ENCODE results near the gene PTX4. TPM values are rescaled to one million over a fixed set of nuclear protein-coding genes. Genes with fewer than 3 reads are reported as not detected.
A peak's percentile ranks its signal among the peaks of the same experiment; 100 is the strongest.

PTX4 gene
- total and polyA plus RNA-seq, 4 donors: 0.08 to 0.61 TPM; not detected in 2

DNA sequence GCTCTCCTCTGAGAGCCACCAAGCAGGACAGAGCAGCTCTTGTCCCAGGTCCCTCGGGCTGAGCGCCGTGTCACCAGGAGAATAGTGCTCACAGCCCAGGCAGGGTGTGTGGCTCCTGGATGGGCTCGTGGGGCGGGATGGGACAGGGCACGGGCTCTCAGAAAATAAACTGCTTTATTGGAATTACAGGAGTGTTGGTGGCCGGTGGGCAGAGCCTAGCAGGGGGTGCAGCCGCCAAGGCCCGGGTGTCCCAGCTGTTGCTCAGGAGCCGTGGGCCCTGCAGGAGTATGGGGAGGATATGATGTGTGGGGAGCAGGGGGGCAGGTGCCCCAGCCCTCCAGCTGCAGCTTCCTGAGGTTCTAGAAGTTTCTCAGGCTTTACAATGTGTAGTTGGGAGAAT, 21.5 kb upstream of the PTX4 start:
- no peaks in the 10 kb centered on the region for H3K27me3 ChIP-seq (ENCODE audit: control insufficient read depth in 4 of 4, insufficient read depth in 4 of 4, low read length in 3 of 4)
- H3K4me3 ChIP-seq (ENCODE audit: low read depth in 1 of 3, low read length in 3 of 3): no peak overlapping the region
- TF ChIP-seq FOXA1 (IDR thresholded peaks at IDR 0.05): no peak
- TF ChIP-seq GABPA (IDR thresholded peaks at IDR 0.05 in 1 of 2, conservative IDR thresholded peaks at IDR 0.05 in 1 of 2): no peak
- TF ChIP-seq, protein P1, sequence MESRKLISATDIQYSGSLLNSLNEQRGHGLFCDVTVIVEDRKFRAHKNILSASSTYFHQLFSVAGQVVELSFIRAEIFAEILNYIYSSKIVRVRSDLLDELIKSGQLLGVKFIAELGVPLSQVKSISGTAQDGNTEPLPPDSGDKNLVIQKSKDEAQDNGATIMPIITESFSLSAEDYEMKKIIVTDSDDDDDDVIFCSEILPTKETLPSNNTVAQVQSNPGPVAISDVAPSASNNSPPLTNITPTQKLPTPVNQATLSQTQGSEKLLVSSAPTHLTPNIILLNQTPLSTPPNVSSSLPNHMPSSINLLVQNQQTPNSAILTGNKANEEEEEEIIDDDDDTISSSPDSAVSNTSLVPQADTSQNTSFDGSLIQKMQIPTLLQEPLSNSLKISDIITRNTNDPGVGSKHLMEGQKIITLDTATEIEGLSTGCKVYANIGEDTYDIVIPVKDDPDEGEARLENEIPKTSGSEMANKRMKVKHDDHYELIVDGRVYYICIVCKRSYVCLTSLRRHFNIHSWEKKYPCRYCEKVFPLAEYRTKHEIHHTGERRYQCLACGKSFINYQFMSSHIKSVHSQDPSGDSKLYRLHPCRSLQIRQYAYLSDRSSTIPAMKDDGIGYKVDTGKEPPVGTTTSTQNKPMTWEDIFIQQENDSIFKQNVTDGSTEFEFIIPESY (IDR thresholded peaks at IDR 0.05): no peak
- no peak for TF ChIP-seq NR2F2 (IDR thresholded peaks at IDR 0.05)
- TF ChIP-seq YY1 (IDR thresholded peaks at IDR 0.05): no peak
- TF ChIP-seq RAD21 (IDR thresholded peaks at IDR 0.05): no peak
- no peak for TF ChIP-seq TAF1 (conservative IDR thresholded peaks at IDR 0.05)
- no peak for TF ChIP-seq ATF3 (IDR thresholded peaks at IDR 0.05)
- TF ChIP-seq, protein P2, sequence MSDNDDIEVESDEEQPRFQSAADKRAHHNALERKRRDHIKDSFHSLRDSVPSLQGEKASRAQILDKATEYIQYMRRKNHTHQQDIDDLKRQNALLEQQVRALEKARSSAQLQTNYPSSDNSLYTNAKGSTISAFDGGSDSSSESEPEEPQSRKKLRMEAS (IDR thresholded peaks at IDR 0.05): no peak
- TF ChIP-seq JUND (IDR thresholded peaks at IDR 0.05): no peak
- TF ChIP-seq HNF4A (conservative IDR thresholded peaks at IDR 0.05): no peak
- TF ChIP-seq EGR1 (IDR thresholded peaks at IDR 0.05; ENCODE audit: low read depth in 2 of 2): no peak
- TF ChIP-seq SP1 (IDR thresholded peaks at IDR 0.05): no peak
- no peak for TF ChIP-seq HNF4G (IDR thresholded peaks at IDR 0.05)
- peaks cover 0 to 3% (median 0%) of the 10 kb centered on the region in 4 donors for H3K9me3 ChIP-seq (ENCODE audit: control insufficient read depth in 4 of 4, low read length in 3 of 4)
- H3K27ac ChIP-seq (ENCODE audit: low read depth in 1 of 2, low read length in 2 of 2): peak overlapping the region in 1 of 2 donors; percentile 7
- no peak overlapping the region for H3K9ac ChIP-seq (ENCODE audit: low read depth in 1 of 2, low read length in 2 of 2)
- H3K36me3 ChIP-seq (ENCODE audit: control insufficient read depth in 4 of 4, insufficient read depth in 3 of 4, low read depth in 1 of 4, low read length in 3 of 4): peaks cover 0 to 22% (median 3%) of the 10 kb centered on the region in 4 donors
- DNase-seq (ENCODE audit: low spot score): no peak
- peaks cover 0 to 4% (median under 1%) of the 10 kb centered on the region in 4 donors for H3K4me1 ChIP-seq (ENCODE audit: control insufficient read depth in 4 of 4, insufficient read depth in 4 of 4, low read length in 3 of 4)
- WGBS: 86% methylated on average over 10 of the region's 10 CpGs

GRCh38 chr16:1509307-1510221, 20.8 kb upstream of the PTX4 start:
- Histone ChIP-seq H3K36me3 (ENCODE audit: control insufficient read depth in 4 of 4, insufficient read depth in 3 of 4, low read depth in 1 of 4, low read length in 3 of 4) (peaks cover 0 to 22% (median 3%) of the 10 kb centered on the region in 4 donors), H3K9ac (ENCODE audit: low read depth in 1 of 2, low read length in 2 of 2) (no peak overlapping the region), H3K27me3 (ENCODE audit: control insufficient read depth in 4 of 4, insufficient read depth in 4 of 4, low read length in 3 of 4) (no peaks in the 10 kb centered on the region), H3K4me3 (ENCODE audit: low read depth in 1 of 3, low read length in 3 of 3) (no peak overlapping the region), H3K9me3 (ENCODE audit: control insufficient read depth in 4 of 4, low read length in 3 of 4) (peaks cover 0 to 3% (median 0%) of the 10 kb centered on the region in 4 donors), H3K27ac (ENCODE audit: low read depth in 1 of 2, low read length in 2 of 2) (peak overlapping the region in 1 of 2 donors; percentile 20), H3K4me1 (ENCODE audit: control insufficient read depth in 4 of 4, insufficient read depth in 4 of 4, low read length in 3 of 4) (peaks cover 0 to 4% (median under 1%) of the 10 kb centered on the region in 4 donors)
- WGBS: 82% methylated on average over 44 of the region's 44 CpGs
- TF ChIP-seq FOXA2 (IDR thresholded peaks at IDR 0.05) (no peak), RAD21 (IDR thresholded peaks at IDR 0.05) (no peak), SP1 (IDR thresholded peaks at IDR 0.05) (peak; percentile 39), GABPA (IDR thresholded peaks at IDR 0.05 in 1 of 2, conservative IDR thresholded peaks at IDR 0.05 in 1 of 2) (no peak), NR2F2 (IDR thresholded peaks at IDR 0.05) (peak; percentile 43), HNF4G (IDR thresholded peaks at IDR 0.05) (no peak), FOXA1 (IDR thresholded peaks at IDR 0.05) (no peak), REST (IDR thresholded peaks at IDR 0.05) (no peak), RXRA (IDR thresholded peaks at IDR 0.05) (no peak), ATF3 (IDR thresholded peaks at IDR 0.05) (no peak)
- TF ChIP-seq, protein P1 (IDR thresholded peaks at IDR 0.05): no peak
- TF ChIP-seq, protein P3, sequence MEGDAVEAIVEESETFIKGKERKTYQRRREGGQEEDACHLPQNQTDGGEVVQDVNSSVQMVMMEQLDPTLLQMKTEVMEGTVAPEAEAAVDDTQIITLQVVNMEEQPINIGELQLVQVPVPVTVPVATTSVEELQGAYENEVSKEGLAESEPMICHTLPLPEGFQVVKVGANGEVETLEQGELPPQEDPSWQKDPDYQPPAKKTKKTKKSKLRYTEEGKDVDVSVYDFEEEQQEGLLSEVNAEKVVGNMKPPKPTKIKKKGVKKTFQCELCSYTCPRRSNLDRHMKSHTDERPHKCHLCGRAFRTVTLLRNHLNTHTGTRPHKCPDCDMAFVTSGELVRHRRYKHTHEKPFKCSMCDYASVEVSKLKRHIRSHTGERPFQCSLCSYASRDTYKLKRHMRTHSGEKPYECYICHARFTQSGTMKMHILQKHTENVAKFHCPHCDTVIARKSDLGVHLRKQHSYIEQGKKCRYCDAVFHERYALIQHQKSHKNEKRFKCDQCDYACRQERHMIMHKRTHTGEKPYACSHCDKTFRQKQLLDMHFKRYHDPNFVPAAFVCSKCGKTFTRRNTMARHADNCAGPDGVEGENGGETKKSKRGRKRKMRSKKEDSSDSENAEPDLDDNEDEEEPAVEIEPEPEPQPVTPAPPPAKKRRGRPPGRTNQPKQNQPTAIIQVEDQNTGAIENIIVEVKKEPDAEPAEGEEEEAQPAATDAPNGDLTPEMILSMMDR (IDR thresholded peaks at IDR 0.05; ENCODE audit: low read depth, low read length, missing input control): no peak
- DNase-seq (ENCODE audit: low spot score): no peak

Data from liver (tissue), 9 donors.